DMS 273 (cell line): Measurements from ENCODE around the gene ELL2.
"Not testable (repeated sequence)": the region's sequence is repeated elsewhere in the genome, so short reads cannot be mapped to it uniquely, and the experiment has no call there.

ENCODE experiments used
- DNase-seq: peaks from one replicate; lab custom pipeline; 2025; ENCODE audit not compliant: unreplicated experiment; lab: John Stamatoyannopoulos, UW

The ELL2 gene

DNA sequence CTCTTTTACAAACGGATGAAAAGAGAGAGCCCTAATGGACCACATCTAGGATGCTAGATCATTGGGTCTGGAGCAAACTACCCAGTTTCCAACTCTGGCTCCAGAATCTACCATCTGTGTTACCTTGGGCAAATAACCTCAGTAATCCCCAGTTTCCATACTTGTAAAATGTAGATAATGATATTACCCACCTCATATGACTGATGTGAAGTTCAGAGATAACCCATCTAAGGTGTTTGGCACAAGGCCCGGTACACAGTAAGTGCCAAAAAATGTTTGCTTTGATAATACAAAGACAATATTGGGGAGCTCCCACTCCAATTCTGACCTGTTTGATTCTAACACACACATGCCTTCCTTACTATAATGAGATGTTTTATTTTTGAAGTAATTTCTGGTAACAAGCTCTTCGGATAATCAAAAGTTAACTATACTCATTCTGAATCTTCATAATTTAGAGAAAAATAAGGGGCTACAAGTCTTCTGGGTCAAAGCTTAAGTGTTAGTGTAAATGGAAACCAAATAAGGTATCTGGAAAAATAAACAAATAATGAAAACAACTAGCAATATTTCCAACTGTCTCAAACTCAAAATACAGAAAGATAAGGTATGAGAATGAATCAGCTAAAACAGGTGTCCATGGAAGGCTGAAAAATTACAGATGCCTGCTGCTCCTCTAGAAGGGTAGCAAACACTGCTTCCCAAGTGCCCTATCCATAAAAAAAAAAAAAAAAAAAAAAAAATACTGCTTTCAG, 30.4 kb downstream of the ELL2 start:
- DNase-seq, result peak; percentile 11

DNA sequence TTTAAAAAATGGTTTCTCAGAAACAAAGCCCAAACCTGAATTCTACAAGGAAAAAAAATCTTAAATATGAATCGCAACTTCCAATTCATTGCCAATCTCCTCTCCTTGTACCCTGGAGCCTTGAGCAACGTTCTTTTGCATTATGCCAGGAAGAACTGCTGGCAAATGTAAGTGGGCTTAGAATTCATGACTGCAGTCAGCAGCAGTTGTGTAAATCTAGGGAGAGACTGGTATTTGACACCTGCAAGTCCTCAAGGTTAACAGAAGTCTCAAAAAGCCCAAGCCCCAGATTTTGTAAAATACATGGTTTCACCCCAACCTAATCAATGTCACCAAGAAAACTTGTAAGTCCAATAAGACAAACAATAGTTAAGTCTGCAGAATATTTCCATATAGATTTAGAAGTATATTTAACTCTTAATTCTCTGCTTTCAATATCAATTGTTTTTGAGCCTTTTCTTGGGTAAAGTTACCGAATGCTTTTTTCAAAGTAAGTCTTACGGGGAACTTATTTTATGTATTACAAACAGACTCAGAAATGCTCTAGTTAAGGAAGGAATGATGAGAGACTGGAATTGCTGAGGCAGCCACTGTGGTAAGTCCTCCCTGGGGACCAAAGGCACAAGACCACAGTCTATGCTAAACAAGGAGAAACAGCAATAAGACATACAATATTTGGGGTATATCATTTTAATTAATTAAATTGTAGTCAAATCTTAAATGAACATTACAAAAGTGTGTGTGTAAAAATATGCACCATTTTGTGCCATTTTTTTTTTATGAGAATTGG, 31.3 kb downstream of the ELL2 start:
- DNase-seq, result no peak

DNA sequence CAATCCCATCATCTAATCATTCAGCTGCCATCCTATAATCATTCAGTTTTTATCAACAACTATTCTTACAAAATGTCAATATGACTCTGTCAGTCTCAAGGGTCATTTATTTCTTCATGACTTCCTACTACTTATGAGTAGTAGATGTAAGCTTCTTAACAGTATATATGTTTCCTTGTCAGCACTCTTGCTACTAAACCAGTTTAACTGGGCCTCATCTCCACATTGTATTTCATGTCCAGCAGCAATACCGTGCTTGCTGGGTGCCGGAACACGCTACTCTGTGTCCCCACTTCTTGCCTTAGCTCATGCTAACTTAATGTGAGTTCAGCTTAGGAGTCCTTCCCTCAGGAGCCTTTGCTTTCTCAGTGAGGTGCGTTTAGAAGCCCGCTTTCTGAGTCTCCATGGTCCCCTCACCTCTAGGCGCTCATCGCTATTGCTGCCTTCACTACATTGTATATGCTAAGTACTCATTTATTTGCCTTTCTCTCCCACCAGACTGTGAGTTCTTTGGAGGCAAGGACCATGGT, 32.9 kb downstream of the ELL2 start:
- DNase-seq, result no peak

DNA sequence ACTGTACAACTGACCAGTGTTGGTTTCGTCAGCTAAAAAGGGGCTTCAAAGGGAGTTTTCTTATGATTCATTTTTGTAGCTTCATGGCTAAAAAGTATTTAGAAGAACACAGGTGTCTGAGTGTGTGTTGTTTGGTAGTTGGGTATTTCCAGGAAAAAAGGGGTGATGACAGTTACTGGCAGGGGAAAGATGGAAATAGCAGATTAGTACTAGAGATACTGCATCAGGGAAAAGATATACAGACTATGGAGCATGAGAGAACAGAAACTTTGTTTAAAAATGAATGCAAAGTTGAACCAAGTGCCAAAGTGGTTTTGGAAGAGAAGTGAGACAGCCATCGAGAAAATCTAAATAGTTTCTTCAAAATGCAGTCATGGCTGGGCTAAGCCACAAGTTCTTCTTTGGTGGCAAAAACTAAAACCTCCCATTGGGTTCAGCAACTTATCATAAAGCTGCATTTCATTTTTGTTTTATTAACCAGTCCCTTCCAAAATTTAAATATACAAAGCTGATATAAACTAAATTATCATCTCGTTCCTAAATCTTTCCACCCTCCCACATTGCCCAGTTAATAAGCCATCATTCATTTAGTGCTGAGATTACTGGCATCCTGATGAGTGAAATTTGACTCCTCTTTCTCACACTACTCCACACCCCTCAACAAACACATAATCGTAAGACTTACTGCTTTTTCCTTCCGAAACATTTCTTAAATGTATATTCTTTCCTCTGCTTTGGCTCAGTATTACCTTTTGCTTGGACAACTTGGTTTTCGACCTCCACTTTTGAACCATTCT, 33.5 kb downstream of the ELL2 start:
- DNase-seq, result no peak

DNA sequence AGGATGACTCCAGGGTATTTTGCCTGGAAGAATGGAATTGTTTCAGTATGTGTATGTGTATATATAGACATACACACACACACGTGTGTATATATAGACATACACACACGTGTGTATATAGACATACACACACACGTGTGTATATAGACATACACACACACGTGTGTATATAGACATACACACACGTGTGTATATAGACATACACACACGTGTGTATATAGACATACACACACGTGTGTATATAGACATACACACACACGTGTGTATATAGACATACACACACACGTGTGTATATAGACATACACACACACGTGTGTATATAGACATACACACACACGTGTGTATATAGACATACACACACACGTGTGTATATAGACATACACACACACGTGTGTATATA, 34.4 kb downstream of the ELL2 start:
- not testable (repeated sequence) for DNase-seq

DNA sequence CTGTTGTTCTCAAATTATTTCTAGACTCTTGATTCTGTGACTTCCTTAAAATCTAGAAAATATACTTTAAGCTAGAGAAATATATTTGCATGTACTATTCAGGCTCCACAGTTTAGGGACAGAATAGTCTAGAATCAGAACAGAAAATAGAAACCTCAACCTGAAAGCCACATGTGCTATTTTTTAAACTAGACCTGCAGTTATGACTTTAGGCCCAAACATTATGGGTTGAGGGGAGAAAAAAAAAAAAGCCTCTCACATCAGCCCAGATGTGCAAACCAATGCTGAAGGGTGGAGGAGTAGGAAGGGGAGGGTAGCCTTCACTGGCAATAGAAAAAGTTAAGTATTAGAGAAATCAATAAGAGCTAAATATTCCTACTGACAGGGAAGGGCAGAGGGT, 35.7 kb downstream of the ELL2 start:
- DNase-seq, result no peak

DNA sequence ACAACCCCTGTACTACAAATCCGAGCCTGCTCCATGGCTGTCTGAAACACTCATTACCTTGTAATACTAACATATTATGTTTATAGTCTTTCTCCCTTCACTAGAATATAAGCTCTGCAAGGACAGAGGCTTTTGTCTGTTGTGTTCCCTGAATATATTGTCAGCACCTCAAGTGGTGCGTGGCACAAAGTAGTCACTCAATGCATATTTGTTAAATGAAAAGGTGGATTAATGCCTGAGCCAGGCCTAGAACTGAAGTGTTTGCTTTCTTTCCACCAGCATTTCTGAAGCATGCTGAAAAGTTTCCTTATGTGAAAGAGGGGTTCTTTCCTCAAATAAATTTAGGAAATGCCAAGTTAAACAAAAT, 36.3 kb downstream of the ELL2 start:
- DNase-seq, result no peak

DNA sequence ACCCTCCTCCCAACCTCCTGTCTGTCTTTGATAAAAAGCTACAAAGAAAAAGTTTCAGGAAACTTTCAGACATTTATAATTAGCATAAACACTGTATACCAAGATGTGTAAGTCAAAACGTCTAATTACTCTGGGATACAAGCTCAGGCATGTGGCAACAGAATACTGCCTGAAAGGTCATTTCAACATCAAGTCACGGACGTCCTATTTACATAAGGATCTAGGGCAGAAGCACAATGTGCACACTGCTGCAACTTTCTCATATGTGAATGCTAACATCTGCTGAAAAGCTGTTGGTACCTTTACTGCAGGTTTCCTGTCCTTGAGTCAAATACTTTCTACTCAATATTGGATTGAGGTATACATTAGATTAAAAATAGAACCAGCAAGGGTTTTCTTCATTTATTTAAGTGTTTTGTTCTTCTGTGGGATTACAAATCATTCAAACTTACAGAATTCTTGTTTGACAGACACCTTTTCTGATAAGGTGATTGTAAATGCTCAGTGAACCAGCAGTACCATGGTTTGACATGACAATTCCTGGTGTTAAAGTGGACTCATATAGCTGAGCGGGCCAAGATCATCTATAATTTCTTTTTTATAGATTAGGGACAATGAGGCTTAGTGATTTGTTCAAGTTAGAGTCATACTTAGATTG, 36.8 kb downstream of the ELL2 start:
- peak; percentile 64 for DNase-seq

DNA sequence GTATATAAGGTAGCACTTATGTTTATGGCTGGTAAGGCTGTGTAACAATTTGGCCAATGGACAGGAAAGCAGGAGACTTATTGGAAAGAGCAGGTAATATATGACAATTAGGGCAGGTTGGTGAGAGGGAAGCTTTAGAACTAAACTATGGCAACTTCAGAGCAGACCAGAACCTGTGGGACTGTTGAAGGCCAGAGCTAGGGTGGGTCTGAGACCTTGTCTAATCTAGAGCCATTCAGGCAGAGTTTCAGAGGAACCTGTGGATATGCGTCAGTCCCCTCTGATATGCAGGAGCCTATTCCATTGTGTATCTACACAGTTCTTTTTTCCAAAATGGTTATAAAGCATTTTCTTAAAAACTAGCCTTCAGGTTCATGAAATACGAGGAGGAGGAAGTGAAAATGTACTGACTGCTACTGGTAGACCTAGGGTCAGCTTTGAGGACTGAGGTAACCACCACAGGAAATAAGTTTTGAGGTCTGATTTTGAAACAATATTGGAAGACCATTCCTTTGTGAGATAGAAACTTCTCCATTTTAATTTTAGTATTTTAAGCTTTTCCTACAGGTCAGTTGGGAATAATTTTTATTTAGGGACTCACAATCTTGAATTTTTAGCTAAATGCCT, 37.6 kb downstream of the ELL2 start:
- no peak for DNase-seq

DNA sequence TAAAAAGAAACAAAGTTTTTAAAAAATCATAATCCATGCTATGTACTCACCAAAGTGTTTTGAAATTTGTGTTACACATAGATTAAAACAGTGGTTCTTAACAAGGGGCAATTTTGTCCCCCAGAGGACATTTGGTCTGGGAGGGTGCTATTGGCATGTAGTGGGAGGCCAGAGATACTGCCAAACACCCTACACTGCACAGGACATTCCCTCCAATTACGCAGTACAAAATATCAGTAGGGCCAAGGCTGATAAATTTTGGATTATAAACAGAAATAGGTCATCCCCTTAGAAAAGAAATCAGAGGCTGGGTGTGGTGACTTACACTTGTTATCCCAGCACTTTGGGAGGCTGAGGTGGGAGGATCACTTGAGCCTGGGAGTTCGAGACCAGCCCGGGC, 38.9 kb downstream of the ELL2 start:
- DNase-seq, result no peak

DNA sequence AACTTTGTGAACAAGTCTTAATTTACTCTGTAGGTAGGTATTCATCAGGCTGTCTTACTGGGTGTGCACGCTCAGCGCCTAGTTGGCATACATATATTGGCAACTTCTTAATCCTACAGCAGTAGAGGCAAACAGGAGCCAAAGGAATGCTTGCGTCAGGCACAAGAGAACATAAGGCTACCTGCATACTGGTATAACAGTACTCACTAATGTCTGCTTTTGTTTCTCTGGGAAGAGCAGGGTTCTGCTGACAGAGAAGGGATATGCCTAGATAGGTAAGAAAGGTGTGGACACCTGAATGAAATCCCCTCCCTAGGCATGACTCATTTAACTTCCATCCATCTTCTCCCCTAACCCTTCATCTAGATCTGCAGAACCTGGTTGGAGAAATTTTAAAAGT, 40.1 kb downstream of the ELL2 start:
- no peak for DNase-seq

DNA sequence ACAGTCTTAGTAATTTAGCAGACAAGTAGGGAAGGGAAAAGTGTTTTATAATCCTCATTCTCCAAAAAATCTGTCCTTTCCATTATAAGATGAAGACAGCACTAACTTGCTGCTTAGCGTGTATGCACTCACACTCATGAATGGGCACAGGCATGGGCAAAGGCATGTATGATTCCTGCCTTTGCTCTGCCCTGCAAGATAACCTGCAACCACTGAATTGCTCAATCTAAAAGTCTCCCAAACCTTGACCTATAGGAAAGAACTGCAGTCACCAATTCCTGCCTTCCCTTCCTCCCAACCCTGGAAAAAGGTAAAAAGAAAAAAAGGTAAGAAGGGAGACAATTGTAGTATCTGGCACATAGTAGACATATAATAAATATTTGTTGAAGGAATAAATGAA, 40.8 kb downstream of the ELL2 start:
- no peak for DNase-seq

DNA sequence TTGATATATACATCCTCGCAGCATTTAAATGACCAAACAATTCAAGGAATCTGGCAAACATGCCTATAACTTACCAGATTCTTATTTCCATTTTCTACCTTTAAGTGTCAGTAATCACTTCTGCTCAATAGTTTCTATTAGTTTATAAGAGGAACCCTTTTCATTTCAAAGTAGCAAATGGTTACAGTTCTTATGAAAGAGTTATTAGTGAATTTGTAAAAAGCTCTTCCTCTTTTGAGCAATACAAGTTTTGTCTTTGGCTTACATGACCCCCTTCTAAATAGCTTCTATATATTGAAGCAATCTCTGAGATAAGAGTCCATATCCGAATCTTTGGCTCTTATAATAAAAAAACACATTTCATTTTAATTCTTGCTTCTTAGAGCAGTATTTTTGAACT, 42.0 kb downstream of the ELL2 start:
- DNase-seq, result no peak

DNA sequence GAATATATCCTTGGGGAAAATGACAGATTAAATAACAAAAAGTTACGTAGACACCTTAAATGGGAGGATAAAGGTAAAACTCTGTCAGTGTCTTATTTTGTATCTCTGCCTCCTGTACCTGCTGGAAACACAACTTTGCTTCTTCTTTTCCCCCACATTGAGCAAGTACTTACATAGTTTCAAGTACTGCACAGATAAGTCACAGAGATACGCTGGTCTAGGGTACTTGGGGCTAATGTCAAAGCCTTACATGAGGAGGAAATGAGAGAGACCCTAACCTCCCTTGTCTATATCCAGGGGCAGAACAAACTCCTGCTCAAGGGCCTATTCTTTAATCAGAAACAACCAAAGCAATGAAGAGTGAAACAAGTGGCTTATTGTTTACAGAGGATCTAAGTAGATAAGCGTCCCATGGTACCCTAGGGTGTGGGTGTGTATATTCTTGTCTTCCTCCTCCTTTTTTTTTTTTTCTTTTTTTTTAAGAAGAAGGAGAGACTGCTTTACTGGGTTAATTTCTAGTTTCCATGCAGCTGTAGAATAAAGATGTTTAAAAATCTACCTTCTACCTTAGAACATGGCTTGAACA, 43.1 kb downstream of the ELL2 start:
- no peak for DNase-seq

DNA sequence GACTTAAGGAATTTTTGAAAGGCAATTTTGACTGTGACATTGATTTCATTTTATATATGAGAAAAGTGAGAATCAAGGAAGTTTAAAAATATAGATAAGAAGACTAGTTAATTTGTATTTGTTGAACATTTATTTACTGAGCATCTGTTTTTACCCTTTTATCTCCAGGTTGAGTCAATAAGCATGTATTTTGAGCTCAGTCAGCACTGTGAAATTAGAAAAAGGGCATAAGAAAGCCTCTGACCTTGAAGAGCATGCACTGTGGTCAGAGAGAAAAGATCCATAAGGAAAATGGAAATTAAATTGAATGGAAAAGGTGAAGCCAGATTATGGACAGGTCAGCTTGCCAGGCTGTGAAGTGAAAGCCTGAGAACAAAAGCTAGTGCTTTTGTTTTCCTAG, 44.4 kb downstream of the ELL2 start:
- DNase-seq, result no peak

DNA sequence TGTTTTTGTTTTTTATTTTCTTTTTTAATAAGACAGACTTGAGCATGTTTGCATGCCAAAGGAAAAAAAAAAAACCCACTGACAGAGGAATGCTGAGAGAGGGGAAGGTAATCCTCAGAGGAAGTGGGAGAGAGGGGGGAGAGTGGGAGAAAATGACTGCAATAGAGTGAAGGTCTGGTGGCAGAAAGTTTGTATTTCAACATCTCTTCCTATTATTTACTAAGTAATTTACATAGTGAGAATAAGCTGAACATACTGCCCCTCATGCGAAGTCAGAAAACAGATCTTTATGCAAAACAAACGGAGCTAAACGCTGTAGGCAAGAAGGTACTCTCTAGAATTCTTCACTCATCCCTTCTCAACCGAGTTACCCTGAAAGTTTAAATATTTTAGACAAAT, 45.0 kb downstream of the ELL2 start:
- no peak for DNase-seq

DNA sequence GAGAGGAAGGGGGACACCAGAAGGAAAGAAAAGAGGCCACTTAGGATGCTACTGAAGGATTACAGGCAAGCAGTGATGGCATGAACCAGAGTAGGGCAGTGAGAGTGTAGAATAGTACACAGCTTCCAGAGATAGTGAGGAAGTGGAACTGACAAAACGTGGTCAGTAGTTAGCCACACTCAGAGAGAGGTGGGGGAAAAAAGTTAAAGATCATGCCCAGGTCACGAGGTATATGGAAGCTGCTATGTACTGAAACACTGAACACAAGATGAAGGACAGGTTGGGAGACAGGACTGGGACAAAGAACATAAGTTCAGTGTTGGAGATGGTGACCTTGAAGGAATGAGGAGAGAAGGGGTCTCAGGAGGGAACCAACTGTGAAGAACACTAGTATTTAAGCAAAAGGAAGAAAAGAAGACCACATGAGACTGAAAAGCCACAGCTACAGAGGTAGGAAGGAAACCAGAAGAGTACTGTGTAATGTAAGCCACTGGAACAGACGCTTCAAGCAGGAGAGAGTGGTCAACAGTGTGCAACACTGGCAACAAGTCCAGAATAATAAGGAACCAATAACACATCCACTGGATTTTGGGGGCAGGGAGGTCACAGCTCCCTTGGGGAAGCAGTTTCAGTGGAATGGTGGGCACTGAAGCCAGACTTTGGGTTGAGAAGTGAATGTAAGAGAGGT, 45.5 kb downstream of the ELL2 start:
- DNase-seq, result no peak

DNA sequence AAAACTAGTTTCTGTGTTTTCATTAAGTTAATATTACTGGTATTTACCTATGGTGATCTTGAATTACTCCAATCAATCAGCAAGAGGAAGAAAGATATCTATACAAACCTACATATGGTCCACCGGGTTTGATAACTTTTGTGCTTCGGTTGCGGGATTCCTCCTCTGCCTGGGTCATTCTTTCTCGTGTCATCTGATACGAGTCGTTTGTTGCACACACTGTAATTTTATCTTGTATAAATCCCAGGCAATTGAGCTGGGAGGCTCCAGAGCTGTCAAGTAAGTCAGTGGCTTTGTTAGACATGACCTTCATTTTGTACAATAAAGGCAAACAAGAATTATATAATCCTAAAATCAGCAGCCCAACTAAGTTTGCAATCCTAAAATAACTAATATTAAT, 48.0 kb downstream of the ELL2 start:
- no peak for DNase-seq

DNA sequence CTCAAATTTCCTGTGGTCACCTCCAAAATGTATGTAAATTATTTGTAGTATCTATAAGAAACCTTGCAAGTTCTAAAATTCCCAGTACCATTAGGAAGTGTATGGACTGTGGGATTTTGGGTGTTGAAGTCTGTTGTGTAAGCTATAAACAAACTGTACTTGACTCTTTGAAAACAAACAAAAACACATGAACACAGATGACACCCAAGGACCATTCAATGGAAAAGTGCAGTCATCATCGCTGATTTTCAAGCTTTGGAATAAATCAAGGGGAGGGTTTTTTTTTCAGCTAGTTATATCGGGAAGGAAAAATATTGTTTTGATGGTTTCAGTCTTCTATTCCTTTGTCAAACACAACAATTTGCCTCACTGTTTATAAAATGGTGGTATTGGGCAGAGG, 49.6 kb downstream of the ELL2 start:
- DNase-seq, result no peak

DNA sequence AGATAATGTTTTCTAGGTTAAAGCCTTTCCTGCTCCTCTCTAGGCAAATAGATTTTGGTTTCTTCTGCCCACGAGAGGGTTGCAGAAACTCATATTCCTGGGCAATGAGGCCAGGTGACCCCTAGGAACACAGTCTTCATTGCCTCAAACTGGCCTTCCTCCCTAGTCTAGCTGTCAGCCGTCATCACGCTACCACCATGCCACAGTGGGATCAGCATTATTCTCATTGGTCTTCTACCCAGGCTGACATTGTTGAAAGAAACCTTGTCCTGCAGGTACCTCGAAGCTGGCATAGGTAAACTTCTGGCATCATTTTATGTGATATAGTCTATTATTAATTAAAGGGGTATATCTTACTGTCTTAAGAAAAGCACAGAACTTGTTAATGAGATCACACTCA, 51.1 kb downstream of the ELL2 start:
- DNase-seq, result no peak
